Neural cell (in vitro differentiated cells): ENCODE results near the gene RNF182.

ENCODE experiments used
- CTCF ChIP-seq: fragments of 450-650 bp; IDR thresholded peaks from 2 replicates; pipeline ENCODE4 v1.5.1; 2014; ENCODE audit warnings: antibody characterized with exemption, mild to moderate bottlenecking, moderate library complexity; ENCODE audit not compliant: poor library complexity, severe bottlenecking
- EP300 ChIP-seq: fragments of 450-650 bp; conservative IDR thresholded peaks from 2 replicates; pipeline ENCODE4 v1.6.1; 2014; ENCODE audit warnings: antibody characterized with exemption, mild to moderate bottlenecking, moderate library complexity; ENCODE audit not compliant: poor library complexity, severe bottlenecking
- EZH2 ChIP-seq: fragments of 200-600, 300-800 bp; shearing (Covaris generic), sonication (generic); IDR thresholded peaks from 2 replicates; pipeline ENCODE4 v1.6.1; 2014; ENCODE audit warnings: antibody characterized with exemption, low read length, borderline replicate concordance, mild to moderate bottlenecking; ENCODE audit not compliant: insufficient read depth, poor library complexity, severe bottlenecking
- MXI1 ChIP-seq: fragments of 450-650 bp; conservative IDR thresholded peaks from 2 replicates; pipeline ENCODE4 v1.6.1; 2014; ENCODE audit warnings: antibody characterized with exemption, mild to moderate bottlenecking; ENCODE audit not compliant: poor library complexity, severe bottlenecking
- POLR2AphosphoS5 ChIP-seq: IDR thresholded peaks from 2 replicates; pipeline ENCODE4 v1.6.1; 2012
- RAD21 ChIP-seq: fragments of 450-650 bp; conservative IDR thresholded peaks from 2 replicates; pipeline ENCODE4 v1.6.1; 2014; ENCODE audit warnings: antibody characterized with exemption, mild to moderate bottlenecking, moderate library complexity
- REST ChIP-seq: IDR thresholded peaks from 2 replicates; pipeline ENCODE4 v1.6.1; 2012; ENCODE audit warnings: borderline replicate concordance
- SMC3 ChIP-seq: fragments of 450-650 bp; conservative IDR thresholded peaks from 2 replicates; pipeline ENCODE4 v1.6.1; 2014; ENCODE audit warnings: antibody characterized with exemption, mild to moderate bottlenecking, moderate library complexity; ENCODE audit not compliant: poor library complexity
- TAF1 ChIP-seq: IDR thresholded peaks from 2 replicates; pipeline ENCODE4 v1.6.1; 2012; ENCODE audit warnings: low read depth

DNA sequence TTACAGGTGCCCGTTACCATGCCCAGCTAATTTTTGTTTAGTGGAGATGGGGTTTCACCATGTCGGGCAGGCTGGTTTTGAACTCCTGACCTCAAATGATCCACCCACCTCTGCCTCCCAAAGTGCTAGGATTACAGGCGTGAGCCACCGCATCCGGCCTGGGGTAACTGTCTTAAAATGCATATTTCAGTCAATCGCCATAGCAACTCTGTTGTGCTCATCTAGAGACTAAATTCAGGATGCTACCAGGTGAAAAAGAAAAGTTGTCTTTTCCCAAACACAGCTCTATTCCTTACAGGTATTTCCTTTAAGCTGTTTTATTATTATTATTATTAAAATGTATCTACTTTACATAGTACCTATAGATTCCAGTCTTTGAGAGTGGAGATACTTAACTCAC is 66.6 kb downstream of the RNF182 start:
- TF ChIP-seq CTCF (no peak), POLR2AphosphoS5 (no peak), EZH2 (no peak), EP300 (no peak), RAD21 (no peak), REST (no peak), TAF1 (no peak), SMC3 (no peak), MXI1 (no peak)
